Measurements from ENCODE around the gene THEM5. TPM values are rescaled to one million over a fixed set of nuclear protein-coding genes. Genes with fewer than 3 reads are reported as not detected.
"Not testable (repeated sequence)": the region's sequence is repeated elsewhere in the genome, so short reads cannot be mapped to it uniquely, and the experiment has no call there.

THEM5 gene
- total RNA-seq, 1 donor from 2014 or later, result not detected

DNA sequence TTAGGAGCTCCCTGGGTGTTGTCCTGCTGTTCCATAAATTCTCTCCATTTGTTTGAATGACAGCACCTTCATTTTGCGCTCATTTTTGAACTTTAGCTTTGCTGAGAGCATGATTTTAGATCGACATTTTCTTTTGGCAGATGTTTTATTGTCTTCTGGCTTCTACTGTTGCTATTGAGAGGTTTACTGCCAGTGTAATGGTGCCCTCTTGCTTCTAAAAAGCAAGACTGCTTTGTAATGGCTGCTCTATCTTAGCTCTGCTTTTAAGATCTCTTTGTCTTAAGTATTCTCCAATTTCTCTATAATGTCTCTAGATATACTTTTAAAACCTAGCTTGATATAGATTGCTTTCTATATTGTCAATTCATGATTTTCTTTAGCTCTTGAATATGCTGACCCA, 28.0 kb upstream of the THEM5 start:
- H3K4me3 Mint-ChIP-seq (ENCODE audit: unreplicated experiment), result no peak overlapping the region
- TF ChIP-seq, protein P1, sequence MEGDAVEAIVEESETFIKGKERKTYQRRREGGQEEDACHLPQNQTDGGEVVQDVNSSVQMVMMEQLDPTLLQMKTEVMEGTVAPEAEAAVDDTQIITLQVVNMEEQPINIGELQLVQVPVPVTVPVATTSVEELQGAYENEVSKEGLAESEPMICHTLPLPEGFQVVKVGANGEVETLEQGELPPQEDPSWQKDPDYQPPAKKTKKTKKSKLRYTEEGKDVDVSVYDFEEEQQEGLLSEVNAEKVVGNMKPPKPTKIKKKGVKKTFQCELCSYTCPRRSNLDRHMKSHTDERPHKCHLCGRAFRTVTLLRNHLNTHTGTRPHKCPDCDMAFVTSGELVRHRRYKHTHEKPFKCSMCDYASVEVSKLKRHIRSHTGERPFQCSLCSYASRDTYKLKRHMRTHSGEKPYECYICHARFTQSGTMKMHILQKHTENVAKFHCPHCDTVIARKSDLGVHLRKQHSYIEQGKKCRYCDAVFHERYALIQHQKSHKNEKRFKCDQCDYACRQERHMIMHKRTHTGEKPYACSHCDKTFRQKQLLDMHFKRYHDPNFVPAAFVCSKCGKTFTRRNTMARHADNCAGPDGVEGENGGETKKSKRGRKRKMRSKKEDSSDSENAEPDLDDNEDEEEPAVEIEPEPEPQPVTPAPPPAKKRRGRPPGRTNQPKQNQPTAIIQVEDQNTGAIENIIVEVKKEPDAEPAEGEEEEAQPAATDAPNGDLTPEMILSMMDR (IDR thresholded peaks at IDR 0.05), result no peak
- DNase-seq (ENCODE audit: extremely low spot score, unreplicated experiment), result no peak
- H3K27me3 Mint-ChIP-seq (ENCODE audit: unreplicated experiment), result no peaks in the 10 kb centered on the region
- H3K36me3 Mint-ChIP-seq (ENCODE audit: unreplicated experiment), result peaks cover 10% of the 10 kb centered on the region
- H3K27ac Mint-ChIP-seq (ENCODE audit: unreplicated experiment), result no peak overlapping the region
- H3K4me1 Mint-ChIP-seq (ENCODE audit: unreplicated experiment), result no peaks in the 10 kb centered on the region
- H3K9me3 Mint-ChIP-seq (ENCODE audit: unreplicated experiment), result no peaks in the 10 kb centered on the region

DNA sequence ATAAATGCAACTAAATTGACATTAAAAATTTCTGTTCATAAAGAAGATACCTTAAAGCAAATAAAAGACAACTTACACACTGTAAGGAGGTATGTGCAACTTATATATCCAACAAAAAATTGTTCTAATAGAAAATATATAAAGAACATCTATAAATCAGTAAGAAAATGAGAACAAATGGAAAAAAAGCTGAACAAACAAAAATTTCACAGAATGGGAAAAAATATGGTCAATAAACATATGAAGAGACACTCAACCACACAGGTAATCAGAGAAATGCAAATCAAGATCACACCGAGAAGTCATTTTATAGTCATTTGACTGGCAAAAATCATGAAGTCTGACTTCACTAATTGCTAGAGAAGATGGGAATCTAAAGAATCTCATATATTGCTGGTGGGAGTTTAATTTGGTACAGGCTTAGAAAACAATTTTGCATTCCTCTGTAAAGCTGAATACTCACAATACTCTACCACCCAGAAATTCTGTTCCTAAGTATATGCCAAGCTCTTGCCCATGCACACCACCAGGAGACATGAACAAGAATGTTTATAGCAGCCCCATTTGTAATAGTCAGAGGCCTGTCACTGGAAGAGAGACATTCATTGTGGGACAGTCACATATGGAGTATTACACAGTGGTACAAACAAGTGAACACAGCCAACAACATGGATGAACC, 22.0 kb upstream of the THEM5 start:
- DNase-seq (ENCODE audit: extremely low spot score, unreplicated experiment), result no peak
- Mint-ChIP-seq H3K27ac (ENCODE audit: unreplicated experiment) (no peak overlapping the region), H3K36me3 (ENCODE audit: unreplicated experiment) (peaks cover 18% of the 10 kb centered on the region), H3K27me3 (ENCODE audit: unreplicated experiment) (no peaks in the 10 kb centered on the region), H3K4me3 (ENCODE audit: unreplicated experiment) (no peak overlapping the region), H3K9me3 (ENCODE audit: unreplicated experiment) (no peaks in the 10 kb centered on the region), H3K4me1 (ENCODE audit: unreplicated experiment) (no peaks in the 10 kb centered on the region)
- TF ChIP-seq, protein P1 (IDR thresholded peaks at IDR 0.05), result no peak

DNA sequence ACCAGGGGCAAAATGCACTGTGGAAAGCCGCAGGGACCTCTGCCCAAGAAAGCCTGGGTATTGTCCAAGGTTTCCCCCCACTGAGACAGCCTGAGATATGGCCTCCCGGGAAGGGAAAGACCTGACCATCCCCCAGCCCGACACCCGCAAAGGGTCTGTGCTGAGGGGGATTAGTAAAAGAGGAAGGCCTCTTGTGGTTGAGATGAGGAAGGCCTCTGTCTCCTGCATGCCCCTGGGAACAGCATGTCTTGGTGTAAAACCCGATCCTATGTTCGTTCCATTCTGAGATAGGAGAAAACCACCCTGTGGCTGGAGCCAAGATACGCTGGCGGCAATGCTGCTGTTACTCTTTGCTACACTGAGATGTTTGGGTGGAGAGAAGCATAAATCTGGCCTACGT, 19.3 kb upstream of the THEM5 start:
- DNase-seq (ENCODE audit: extremely low spot score, unreplicated experiment); H3K9me3 Mint-ChIP-seq (ENCODE audit: unreplicated experiment); H3K27ac Mint-ChIP-seq (ENCODE audit: unreplicated experiment); H3K4me1 Mint-ChIP-seq (ENCODE audit: unreplicated experiment); H3K4me3 Mint-ChIP-seq (ENCODE audit: unreplicated experiment); H3K27me3 Mint-ChIP-seq (ENCODE audit: unreplicated experiment): not testable (repeated sequence)
- H3K36me3 Mint-ChIP-seq (ENCODE audit: unreplicated experiment), result peaks cover 14% of the 10 kb centered on the region

DNA sequence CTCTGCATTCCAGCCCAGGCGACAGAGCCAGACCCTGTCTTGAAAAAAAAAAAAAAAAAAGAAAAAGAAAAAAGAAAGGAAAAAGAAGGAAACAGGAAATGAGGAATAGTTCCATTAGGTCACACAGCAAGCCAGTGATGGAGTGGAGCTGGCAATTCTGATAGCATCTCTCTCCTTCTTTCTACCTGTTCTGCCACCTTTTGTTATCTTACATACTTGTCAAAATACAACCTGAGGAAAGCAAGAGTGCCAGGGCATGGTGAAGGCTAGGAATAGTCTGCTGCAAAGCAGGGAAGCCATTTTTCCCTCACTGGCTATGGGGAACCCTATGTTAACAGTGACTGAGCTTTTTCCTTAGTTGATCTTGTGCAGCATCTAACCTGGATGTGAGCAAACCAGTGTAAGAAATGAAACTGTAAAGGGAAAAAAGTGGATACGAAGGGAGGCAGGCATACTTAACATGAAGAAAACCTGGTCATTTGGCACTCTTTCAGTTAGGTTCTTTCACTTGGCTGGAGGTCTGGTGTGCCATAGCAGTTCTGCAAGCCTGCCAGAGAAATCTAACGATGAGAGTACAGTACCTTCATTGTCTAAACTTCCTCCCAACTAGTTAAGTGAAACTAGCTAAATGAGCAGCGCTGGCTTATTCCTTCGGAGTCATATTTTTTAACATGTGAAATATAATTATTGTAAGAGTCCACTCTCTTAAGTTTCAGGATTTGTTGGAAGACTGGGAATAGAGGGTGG, 17.9 kb upstream of the THEM5 start:
- Mint-ChIP-seq H3K27ac (ENCODE audit: unreplicated experiment) (no peak overlapping the region), H3K4me3 (ENCODE audit: unreplicated experiment) (no peak overlapping the region), H3K36me3 (ENCODE audit: unreplicated experiment) (peaks cover 14% of the 10 kb centered on the region), H3K9me3 (ENCODE audit: unreplicated experiment) (no peaks in the 10 kb centered on the region), H3K27me3 (ENCODE audit: unreplicated experiment) (no peaks in the 10 kb centered on the region), H3K4me1 (ENCODE audit: unreplicated experiment) (peaks cover 3% of the 10 kb centered on the region)
- TF ChIP-seq, protein P1 (IDR thresholded peaks at IDR 0.05), result no peak
- no peak for DNase-seq (ENCODE audit: extremely low spot score, unreplicated experiment)

DNA sequence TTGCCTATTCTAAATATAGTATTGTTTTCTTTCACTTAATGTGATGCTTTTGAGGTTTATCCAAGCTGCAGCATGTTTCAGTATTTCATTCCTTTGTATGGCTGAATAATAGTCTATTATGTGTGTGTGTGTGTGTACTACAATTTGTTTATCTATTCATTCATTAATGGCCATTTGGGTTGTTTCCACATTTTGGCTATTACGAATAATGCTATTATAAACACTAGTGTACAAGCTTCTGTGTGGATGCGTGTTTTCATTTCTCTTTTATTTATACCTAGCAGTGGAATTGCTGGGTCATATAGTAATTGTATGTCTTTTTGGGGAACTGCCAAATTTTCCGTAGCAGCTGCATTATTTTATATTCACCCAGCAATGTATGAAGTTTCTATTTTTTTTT, 15.0 kb upstream of the THEM5 start:
- Mint-ChIP-seq H3K27ac (ENCODE audit: unreplicated experiment) (no peak overlapping the region), H3K27me3 (ENCODE audit: unreplicated experiment) (peaks cover 8% of the 10 kb centered on the region), H3K9me3 (ENCODE audit: unreplicated experiment) (no peaks in the 10 kb centered on the region), H3K36me3 (ENCODE audit: unreplicated experiment) (peaks cover 4% of the 10 kb centered on the region), H3K4me1 (ENCODE audit: unreplicated experiment) (peaks cover 3% of the 10 kb centered on the region), H3K4me3 (ENCODE audit: unreplicated experiment) (no peak overlapping the region)
- TF ChIP-seq, protein P1 (IDR thresholded peaks at IDR 0.05), result no peak
- no peak for DNase-seq (ENCODE audit: extremely low spot score, unreplicated experiment)
